KG1 (cell line): Measurements from ENCODE around the gene DUT.
"Not testable (repeated sequence)": the region's sequence is repeated elsewhere in the genome, so short reads cannot be mapped to it uniquely, and the experiment has no call there.

Experiments
- DNase-seq: peaks from one replicate; lab custom pipeline; 2025; lab: John Stamatoyannopoulos, UW

DUT gene

DNA sequence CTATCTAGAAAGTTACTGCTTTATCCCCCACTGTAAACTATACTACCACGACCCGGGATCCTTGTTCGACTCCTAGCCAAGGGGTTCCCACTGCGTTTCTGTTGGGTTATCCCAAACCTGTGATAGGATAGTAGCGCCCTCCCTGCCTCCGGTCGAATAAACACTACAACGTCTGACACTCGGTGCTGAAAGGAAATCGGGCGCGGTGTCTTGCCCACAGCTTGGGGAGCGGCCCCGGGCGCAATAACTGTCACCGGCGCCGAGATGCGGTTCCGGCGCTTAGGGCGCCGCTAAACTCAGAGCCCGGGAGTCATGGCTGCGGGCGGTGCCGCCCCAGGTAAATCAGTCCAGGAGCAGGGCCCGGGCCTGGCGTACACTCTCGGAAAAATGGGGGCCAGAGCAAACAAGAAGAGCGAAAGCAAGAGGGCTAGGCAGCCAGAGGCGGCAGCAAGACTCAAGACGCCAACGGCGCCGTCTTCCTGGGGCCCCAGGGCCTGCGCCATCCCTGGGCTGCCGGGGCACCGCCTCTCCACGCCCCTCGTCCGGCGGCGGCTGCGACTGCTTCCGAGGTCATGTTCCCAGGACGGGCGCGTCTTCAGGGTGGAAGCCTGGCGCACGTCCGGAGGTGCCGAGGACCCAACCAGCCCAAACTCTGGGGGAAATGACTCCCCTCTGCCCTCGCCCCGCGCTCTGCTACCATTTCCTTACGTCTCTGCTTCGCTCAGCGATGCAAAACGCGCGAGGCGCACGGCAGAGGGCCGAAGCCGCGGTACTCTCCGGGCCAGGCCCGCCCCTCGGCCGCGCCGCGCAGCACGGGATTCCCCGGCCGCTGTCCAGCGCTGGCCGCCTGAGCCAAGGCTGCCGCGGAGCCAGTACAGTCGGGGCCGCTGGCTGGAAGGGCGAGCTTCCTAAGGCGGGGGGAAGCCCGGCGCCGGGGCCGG, at the start of gene DUT:
Gene DUT (plus strand): TSS at position 575 of the 941 bp plus-strand sequence. CDS start 87 bp downstream, at position 662.
- peak; percentile 75 for DNase-seq

DNA sequence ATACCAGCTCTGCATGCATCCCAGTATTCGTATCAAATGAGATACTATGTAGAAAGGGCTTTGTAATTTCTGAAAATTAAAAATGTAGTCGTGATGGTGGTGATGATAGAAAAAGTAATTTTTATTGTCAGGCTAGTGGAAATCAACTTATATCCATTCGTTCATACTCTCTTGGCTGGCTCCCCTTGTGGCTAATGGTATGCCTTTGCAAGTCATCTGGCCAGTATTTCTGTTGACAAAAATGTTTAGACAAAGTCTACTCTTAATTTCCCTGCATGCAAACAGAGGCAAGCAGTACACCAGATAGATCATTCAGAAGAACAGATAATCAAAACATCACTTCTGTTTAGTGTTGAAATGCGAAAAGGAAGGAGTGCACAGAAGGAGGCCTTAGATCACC, 49.6 kb upstream of the DUT start:
- DNase-seq, result no peak

- DNase-seq, result no peak
Observed at GRCh38 chr15:48282216-48282615, 49.0 kb upstream of the DUT start.

DNA sequence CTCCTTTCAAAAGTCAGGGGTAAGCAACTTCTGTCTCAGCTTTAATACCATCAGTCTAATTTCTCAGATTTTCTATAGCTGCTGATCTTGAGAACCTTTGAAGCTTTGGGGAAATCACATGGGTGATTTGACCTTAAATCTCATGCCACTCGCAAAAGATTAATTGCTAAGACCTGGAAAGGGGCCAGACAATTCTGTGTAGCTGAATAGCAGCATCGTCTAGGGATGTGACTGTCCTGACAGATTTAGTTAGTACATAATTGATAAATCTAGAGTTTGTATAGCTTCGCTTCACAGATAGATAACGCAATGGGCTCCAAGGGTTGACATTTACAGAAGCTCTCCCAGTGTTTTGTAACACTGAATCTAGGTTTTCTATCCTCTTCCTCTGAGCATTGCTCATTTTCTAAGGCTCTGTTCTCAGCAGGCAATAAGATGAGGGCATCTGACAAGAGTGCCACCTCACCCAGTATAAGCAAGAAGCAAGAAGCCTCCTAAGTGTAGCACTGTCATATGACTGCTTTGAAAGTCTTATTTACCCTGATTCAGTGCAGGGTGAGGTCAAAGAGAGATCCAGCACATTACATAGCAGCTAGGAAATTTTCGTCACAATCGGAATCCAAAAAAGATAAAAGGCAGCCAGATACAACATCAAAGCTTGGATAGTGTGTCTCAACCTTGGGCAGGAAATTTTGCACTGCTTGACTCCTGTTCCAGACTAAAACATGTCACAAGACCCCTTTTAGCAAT, 47.7 kb upstream of the DUT start:
- no peak for DNase-seq

GRCh38 chr15:48285329-48286214, 45.7 kb upstream of the DUT start:
- DNase-seq, result peak; percentile 75

GRCh38 chr15:48289628-48290027, 41.6 kb upstream of the DUT start:
- DNase-seq, result no peak

GRCh38 chr15:48292458-48292857, 38.8 kb upstream of the DUT start:
- no peak for DNase-seq

GRCh38 chr15:48297668-48298067, 33.6 kb upstream of the DUT start:
- DNase-seq, result no peak

DNA sequence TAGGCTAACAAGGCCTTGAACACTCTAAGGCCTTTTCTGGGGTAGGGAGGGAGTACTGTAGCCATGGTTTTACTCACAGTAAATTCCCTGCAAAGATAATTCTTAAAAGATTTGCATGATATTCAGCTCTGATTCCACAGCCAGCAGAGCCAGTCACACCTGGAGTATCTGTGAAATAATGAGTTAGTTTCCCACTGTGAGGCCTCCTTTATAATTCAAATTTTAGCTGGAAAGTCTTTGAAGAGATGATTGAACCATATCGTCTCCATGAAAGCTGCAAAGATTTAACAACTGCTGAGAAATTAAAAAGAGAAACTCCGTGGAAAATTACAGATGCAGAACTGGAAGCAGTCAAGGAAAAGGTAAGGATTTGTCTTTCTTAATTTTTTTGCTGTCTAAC, 32.3 kb upstream of the DUT start:
- no peak for DNase-seq

GRCh38 chr15:48300038-48300437, 31.2 kb upstream of the DUT start:
- no peak for DNase-seq

GRCh38 chr15:48304398-48304797, 26.8 kb upstream of the DUT start:
- DNase-seq, result no peak

DNA sequence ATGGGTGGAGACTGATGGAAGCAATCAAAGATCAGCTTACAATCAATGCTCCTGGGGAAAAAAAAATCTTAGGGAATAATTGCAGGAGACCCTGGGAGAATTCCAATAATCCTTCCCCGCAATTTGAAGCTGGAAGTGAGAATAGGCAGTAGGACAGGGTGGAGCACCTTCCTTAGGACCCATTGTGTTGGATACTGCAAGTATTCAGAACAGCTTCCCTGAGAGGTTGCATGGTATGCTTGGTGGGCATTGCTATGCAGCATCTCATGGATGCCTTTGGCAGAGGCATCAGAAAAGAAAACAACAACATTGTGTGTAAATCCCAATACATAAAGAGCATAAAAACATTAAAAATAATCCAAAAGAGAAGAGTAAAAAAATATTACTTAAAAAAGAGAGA, 24.6 kb upstream of the DUT start:
- DNase-seq, result no peak

- DNase-seq, result no peak
Observed at GRCh38 chr15:48307586-48307985, 23.6 kb upstream of the DUT start.

GRCh38 chr15:48309740-48310139, 21.5 kb upstream of the DUT start:
- no peak for DNase-seq

DNA sequence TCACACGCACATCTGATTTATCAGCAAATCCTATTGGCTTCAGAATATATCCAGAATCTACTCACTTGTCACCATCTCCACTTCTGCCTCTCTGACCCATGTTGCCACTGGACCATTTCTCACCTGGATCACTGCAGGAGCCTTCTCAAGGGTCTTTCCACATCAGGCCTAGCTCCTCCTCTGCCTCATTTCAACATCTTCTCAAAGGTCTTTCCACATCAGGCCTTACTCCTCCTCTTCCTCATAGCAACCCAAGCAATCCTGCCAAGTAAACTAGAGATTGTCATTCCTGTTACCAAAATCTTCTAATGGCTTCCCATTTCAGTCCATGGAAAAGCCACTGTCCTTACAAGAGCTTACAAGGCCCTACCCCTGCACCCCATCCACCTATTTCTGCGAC, 18.0 kb upstream of the DUT start:
- no peak for DNase-seq

DNA sequence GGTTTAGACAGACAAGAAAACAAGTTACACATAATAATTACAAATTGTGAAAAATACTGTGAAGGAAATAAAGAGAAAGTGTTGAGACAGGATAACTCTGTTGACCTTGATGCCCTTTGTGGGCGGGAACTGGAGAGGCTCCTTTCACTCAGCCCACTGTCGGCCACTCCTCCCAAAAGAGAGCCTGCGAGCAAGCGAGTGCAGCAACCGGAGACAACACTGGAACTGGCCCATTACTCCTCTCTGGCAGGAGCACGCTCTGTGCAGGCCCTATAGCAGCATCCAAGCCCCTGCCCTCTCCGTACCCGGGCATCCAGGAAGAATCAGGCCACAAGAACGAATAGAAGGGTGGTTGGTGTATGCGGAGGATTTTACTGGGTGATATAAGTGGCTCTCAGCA, 16.2 kb upstream of the DUT start:
- no peak for DNase-seq

DNA sequence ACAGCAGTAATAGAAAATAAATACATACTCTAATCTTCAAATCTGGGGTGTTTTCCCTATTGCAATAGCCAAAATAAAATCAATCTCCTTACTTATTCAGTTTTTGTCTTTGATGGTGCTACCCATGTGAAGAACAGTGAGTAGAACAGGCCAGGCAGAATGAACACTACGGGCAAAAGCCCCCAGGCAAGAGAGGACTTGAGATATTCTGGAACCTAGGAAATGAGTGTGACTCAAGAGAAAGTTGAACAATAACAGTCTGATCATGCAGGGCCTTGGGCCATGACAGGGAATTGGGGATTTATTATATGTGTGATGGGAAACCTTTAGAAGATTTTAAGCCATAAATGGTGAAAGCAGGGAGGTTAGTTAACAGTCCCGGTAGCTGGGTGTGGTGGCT, 14.0 kb upstream of the DUT start:
- DNase-seq, result no peak

DNA sequence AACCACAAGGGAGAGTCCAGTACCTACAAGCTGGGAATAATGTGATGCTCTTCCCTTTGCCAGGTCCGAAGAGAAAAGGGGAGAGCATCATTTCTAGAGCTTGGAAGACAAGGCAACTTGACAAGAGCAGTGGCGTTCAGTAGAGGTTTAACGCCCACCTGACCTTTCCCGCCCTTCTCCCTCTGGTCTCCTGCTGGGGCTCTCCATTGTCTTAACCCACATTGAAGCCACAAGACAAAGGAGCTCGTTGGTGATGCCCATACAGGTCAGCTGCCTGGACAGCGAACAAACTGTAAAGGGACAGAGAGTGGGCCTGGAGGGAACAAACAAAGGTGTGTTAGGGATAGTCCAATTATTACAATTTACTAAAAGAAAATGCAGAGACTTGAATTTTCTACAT, 13.1 kb upstream of the DUT start:
- DNase-seq, result no peak

DNA sequence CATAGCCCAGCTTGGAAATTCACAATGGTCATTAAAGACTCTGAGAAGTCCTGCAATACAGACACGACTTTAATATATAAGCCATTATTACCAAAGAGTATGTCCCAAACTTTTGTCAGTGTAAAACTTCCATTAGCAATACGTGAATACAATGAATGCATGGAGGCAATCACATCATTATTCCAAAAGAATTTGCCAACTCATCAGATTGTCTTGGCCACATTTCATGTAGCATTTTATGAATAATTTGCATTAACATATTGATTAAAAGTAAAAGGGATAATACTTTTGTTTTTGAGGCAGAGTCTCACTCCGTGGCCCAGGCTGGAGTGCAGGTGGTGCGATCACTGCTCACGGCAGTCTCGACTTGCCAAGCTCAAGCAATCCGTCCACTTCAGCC, 7.9 kb upstream of the DUT start:
- DNase-seq, result no peak

GRCh38 chr15:48324949-48325348, 6.3 kb upstream of the DUT start:
- no peak for DNase-seq

- DNase-seq, result no peak
Observed at GRCh38 chr15:48325400-48325799, 5.8 kb upstream of the DUT start.

- not testable (repeated sequence) for DNase-seq
Observed at GRCh38 chr15:48326180-48326579, 5.0 kb upstream of the DUT start.
